Measurements from ENCODE around the gene DMRTB1. TPM values are rescaled to one million over a fixed set of nuclear protein-coding genes. Genes with fewer than 3 reads are reported as not detected.

The DMRTB1 gene
- total RNA-seq, 1 donor from 2014 or later = not detected

DNA sequence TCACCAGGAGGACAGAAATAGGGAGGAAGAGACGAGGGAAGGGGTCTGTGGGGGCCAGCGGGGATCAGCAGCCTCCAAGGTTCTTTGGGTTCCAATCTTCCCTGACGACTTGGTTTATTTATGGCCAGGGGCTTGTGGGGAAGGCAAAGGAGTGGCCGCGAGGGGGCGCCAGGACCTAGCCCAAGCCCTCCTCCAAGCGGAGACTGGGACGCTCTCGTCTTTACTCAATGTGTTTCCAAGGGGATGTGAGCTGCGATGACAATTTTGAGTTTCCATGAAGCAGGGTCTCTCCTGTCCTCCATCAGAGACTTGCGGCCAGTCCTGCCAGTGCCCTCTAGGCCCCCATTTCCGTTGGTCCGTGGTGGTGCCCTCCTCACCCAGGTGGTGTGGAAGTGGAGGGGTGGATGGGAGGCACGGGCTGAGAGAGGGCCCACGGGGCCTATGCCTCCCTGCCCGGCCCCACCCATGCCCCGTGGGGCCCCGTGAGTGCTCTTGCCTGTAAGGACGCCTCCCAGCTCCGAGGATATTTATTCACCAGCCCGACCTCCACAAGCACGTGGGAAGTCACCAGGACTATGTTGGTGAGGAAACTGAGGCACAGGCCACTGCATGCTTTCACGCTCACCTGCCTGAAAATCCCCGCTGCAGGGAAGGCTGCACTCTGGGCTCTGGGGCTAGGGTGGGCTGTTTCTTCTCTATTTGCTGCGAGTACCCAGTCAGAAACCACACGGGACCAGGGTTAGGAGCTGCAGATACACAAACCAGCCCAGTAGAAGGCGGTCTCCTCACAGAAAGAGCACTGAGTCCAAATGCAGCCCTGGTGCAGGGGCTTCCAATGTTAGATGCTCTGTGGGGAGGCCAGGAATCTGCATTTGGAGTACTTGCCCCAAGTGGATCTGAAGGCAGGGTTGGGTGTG is 26.5 kb downstream of the DMRTB1 start:
- peak; percentile 83 for DNase-seq (ENCODE audit: low spot score)

GRCh38 chr1:53486395-53487026 is 27.3 kb downstream of the DMRTB1 start:
- no peak for DNase-seq (ENCODE audit: low spot score)

DNA sequence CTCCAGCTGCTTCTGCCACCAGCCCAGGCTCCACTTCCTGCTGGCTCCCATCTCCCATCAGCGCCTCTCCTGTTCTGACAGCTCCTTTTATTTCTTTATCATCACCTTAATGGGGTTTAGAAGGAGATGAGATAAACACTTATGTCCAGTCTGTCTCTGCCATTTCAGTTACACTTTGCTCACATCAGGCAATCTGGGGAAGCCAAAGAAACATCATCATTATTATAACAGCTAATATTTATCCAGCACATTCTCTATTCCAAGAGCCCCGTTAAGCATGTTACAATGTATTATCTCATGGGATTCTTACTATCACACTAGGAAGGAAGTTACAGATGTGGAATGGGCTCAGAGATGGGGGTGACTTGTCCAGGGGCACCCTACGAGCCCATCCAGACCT is 31.2 kb downstream of the DMRTB1 start:
- no peak for DNase-seq (ENCODE audit: low spot score)

GRCh38 chr1:53495633-53496345 is 36.6 kb downstream of the DMRTB1 start:
- no peak for DNase-seq (ENCODE audit: low spot score)

- peak; percentile 48 for DNase-seq (ENCODE audit: low spot score)
Observed at GRCh38 chr1:53498555-53499131, 39.4 kb downstream of the DMRTB1 start.

GRCh38 chr1:53499257-53500203 is 40.3 kb downstream of the DMRTB1 start:
- no peak for DNase-seq (ENCODE audit: low spot score)

DNA sequence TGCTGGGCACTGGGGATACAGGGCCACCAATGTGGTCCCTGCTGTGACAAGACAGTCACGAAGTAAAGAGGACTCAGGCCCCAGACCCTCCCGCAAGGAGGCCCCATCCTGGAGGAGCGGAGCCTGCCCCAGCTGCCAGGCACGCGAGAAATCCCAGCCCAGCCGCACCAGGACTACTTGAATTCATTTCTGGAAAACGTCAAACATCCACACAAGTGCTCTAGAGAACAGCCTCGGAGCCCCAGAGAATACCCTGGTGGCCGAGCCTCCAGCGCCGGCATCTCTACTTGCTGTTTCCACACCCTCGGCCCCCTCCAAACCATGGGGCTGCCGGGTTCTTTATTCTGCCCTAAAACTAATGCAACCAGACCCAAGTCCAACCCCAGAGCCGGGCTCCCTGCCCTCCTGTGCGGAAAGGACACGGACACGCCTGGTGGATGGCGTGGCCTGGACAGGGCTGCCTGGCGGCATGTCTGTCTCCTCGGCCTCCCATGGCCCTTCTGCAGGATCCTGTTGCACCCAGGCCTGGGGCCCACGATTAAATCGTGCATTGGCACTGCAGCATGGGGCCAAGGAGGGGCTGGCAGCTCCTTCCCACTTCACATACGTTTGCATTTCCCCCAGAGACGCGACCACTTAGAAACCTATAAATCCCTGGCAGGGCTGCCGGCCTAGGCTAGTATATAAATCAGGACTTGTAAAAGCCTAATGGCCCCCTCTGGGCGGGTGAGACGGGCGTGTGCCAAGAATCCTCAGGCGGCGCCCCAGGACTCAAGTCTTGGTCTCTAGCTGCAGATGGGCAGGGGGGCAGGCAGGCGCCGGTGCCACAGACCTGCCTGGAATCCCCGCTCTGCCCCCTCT is 41.2 kb downstream of the DMRTB1 start:
- peak; percentile 88 for DNase-seq (ENCODE audit: low spot score)

DNA sequence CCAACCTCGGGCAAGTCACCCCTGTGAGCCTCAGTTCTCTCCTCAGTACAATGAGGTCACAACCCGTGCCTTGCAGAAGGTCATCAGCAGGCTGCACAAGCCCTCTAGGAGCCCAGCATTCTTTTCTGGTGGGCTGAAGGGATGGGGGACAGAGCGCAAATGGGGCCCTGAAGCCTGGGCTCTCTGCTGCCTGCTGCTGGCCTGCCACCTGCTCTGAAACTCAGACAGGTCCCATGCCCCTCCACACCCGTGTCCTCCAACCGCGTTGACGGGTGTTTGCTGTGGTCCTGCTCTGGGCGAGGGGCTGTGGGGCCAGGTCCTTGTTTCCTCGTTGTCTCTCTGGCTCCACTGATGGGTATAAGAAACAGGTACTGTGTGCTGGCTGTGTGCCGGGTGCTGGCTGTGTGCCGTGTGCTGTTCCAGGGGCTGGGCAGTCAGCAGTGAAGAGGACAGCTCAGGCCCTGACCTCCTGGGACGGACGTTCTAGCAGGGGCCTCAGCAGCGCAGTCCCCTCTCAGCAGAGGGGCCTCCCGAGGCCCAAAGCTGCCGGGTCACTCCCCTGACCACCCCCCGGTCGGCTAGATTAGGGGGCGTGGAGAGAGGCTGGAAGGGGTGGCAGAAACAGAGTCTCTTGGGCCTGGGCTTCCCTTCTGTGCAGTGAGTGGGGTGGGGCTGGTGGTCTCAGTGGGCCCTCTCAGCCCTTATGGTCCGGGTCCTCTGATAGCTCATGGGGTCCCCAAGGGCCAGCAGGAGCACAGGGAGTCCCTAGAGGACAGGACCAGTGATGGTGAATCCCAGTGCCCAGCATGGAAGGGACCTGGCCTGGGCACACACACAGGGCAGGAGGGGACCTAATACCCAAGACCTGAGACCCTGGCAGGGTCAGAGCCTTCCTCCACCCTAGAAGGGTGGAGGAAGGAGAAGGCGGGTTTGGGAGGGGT is 42.1 kb downstream of the DMRTB1 start:
- DNase-seq (ENCODE audit: low spot score) = peak; percentile 47

- peak; percentile 93 for DNase-seq (ENCODE audit: low spot score)
Observed at GRCh38 chr1:53502641-53503432, 43.6 kb downstream of the DMRTB1 start.

DNA sequence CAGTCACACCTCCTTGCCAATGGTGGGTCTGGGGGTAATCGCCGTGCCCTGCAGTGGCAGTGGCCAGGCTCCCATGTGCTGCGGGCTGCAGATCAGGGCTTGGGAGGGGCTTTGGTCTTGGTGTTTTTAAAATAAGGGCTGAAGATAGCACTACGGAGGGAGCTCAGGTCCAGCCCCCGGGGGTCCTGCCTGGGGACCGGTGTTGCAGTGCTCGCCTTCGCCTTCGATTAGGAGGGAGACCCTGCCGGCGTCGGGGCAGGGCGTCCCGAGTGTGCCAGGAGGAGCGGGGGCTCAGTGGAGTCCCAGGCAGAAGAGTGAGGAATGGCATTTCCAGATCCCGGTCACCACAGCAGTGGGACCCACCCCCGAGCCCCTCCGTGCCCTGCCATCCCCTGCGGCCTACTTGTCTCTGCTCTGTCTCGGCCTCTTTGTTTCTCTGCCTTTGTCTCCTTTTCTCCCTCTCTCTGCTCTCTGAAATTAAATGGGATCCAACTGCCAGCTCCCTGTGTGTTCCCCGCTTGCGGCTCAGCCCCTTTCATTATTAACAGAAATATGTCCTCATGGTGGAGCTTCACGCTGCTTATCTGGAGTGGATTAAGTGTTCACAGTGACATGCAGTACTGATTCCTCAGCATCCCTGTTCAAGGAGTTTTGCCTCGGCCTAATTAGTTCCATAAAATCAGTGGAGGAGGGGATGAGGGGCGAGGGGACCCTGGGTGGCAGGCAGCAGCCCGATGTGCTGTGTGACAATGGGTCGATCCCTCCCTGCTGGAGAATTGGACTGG is 44.4 kb downstream of the DMRTB1 start:
- peak; percentile 51 for DNase-seq (ENCODE audit: low spot score)

GRCh38 chr1:53504901-53505300 is 45.7 kb downstream of the DMRTB1 start:
- no peak for DNase-seq (ENCODE audit: low spot score)

GRCh38 chr1:53505401-53505800 is 46.2 kb downstream of the DMRTB1 start:
- no peak for DNase-seq (ENCODE audit: low spot score)

- DNase-seq (ENCODE audit: low spot score) = no peak
Observed at GRCh38 chr1:53505891-53506290, 46.7 kb downstream of the DMRTB1 start.

- no peak for DNase-seq (ENCODE audit: low spot score)
Observed at GRCh38 chr1:53506355-53507050, 47.3 kb downstream of the DMRTB1 start.

DNA sequence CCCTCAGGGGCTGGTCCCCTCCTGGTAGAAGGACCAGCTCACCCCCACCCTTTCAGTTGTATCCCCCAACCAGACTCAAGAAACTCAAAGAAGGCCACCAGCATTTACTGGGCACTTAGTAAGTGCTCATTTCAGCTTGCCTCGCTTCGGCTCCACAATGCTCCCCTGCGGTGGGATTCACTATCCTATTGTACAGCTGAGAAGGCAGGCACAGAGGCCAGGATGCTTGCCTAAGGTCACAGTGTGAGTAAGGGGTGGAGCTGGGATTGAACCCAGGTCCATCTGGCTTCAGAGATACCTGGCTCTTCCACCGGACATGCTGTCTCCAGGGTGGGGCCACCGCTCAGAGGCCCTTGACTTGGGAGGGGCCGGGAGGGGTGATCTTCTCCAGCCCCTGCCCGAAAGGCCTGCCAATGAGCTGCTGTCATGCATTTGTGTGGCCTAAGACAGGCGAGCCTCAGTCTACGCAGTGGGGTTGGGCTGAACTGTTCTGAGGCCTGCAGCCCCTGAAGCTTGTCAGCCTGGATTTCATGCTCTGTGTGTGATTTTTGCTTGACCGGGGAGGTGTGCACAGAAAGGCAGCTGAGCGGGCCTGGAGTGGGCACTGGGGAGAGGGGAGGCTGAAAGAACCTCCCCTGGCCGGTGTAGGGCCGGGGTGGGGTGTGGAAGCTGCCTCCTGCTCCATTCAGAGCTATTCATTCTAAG is 48.1 kb downstream of the DMRTB1 start:
- DNase-seq (ENCODE audit: low spot score) = peak; percentile 31

Data from umbilical cord (tissue), 2 donors.